Neural cell (in vitro differentiated cells): ENCODE data around the gene KRT16. TPM values are rescaled to one million over a fixed set of nuclear protein-coding genes. Genes with fewer than 3 reads are reported as not detected.

Source experiments
- H2AFZ ChIP-seq: fragments of 200-600, 300-800 bp; sonication (generic), shearing (Covaris generic); 2 replicates; pipeline ENCODE4 v1.6.0; 2014; ENCODE audit warnings: low read depth, mild to moderate bottlenecking, antibody characterized with exemption, low read length, moderate library complexity
- H3F3A ChIP-seq: fragments of 200-600 bp; shearing (Covaris generic); 2 replicates; pipeline ENCODE4 v1.6.1; 2016; ENCODE audit warnings: mild to moderate bottlenecking, moderate library complexity, mixed read lengths, antibody characterized with exemption, low read length; ENCODE audit not compliant: insufficient read depth, poor library complexity, severe bottlenecking
- H3K27ac ChIP-seq: fragments of 200-600, 300-800 bp; sonication (generic), shearing (Covaris generic); 2 replicates; pipeline ENCODE4 v1.5.1; 2014; ENCODE audit warnings: mild to moderate bottlenecking, low read length, moderate library complexity
- H3K27me3 ChIP-seq: fragments of 300-800, 200-600 bp; sonication (generic), shearing (Covaris generic); 2 replicates; pipeline ENCODE4 v1.6.0; 2014; ENCODE audit warnings: mild to moderate bottlenecking, low read depth, low read length, moderate library complexity; ENCODE audit not compliant: insufficient read depth
- H3K36me3 ChIP-seq: fragments of 300-800, 200-600 bp; sonication (generic), shearing (Covaris generic); 2 replicates; pipeline ENCODE4 v1.5.1; 2014; ENCODE audit warnings: mild to moderate bottlenecking, antibody characterized with exemption, low read length, moderate library complexity; ENCODE audit not compliant: insufficient read depth
- H3K4me2 ChIP-seq: fragments of 300-800, 200-600 bp; sonication (generic), shearing (Covaris generic); 2 replicates; pipeline ENCODE4 v1.6.0; 2014; ENCODE audit warnings: mild to moderate bottlenecking, low read length
- H3K4me3 ChIP-seq: fragments of 300-800, 200-600 bp; sonication (generic), shearing (Covaris generic); 2 replicates; pipeline ENCODE4 v1.5.1; 2014; ENCODE audit warnings: mild to moderate bottlenecking, low read length, moderate library complexity
- H3K79me2 ChIP-seq: fragments of 200-600 bp; shearing (Covaris generic); replicated peaks from 2 replicates; pipeline ENCODE4 v1.6.0; 2014; ENCODE audit warnings: mild to moderate bottlenecking, low read length, moderate library complexity; ENCODE audit not compliant: insufficient read depth
- H3K9ac ChIP-seq: fragments of 300-800, 200-600 bp; sonication (generic), shearing (Covaris generic); 2 replicates; pipeline ENCODE4 v1.6.1; 2016; ENCODE audit warnings: mild to moderate bottlenecking, low read length, mixed read lengths
- H3K9me2 ChIP-seq: fragments of 200-600 bp; shearing (Covaris generic); 2 replicates; pipeline ENCODE4 v1.6.1; 2016; ENCODE audit warnings: mild to moderate bottlenecking, low read length, mixed read lengths; ENCODE audit not compliant: insufficient read depth
- H3K9me3 ChIP-seq: fragments of 200-600, 300-800 bp; sonication (generic), shearing (Covaris generic); 2 replicates; pipeline ENCODE4 v1.6.1; 2016; ENCODE audit warnings: mild to moderate bottlenecking, mixed run types, low read length, moderate library complexity, mixed read lengths
- H4K20me1 ChIP-seq: fragments of 200-600 bp; shearing (Covaris generic); 2 replicates; pipeline ENCODE4 v1.6.1; 2016; ENCODE audit warnings: mild to moderate bottlenecking, mixed run types; ENCODE audit not compliant: insufficient read depth
- EP300 ChIP-seq: fragments of 450-650 bp; conservative IDR thresholded peaks from 2 replicates; pipeline ENCODE4 v1.6.1; 2014; ENCODE audit warnings: antibody characterized with exemption, mild to moderate bottlenecking, moderate library complexity; ENCODE audit not compliant: poor library complexity, severe bottlenecking
- EZH2 ChIP-seq: fragments of 200-600, 300-800 bp; shearing (Covaris generic), sonication (generic); IDR thresholded peaks from 2 replicates; pipeline ENCODE4 v1.6.1; 2014; ENCODE audit warnings: antibody characterized with exemption, low read length, borderline replicate concordance, mild to moderate bottlenecking; ENCODE audit not compliant: insufficient read depth, poor library complexity, severe bottlenecking
- MXI1 ChIP-seq: fragments of 450-650 bp; conservative IDR thresholded peaks from 2 replicates; pipeline ENCODE4 v1.6.1; 2014; ENCODE audit warnings: antibody characterized with exemption, mild to moderate bottlenecking; ENCODE audit not compliant: poor library complexity, severe bottlenecking
- POLR2AphosphoS5 ChIP-seq: IDR thresholded peaks from 2 replicates; pipeline ENCODE4 v1.6.1; 2012
- RAD21 ChIP-seq: fragments of 450-650 bp; conservative IDR thresholded peaks from 2 replicates; pipeline ENCODE4 v1.6.1; 2014; ENCODE audit warnings: antibody characterized with exemption, mild to moderate bottlenecking, moderate library complexity
- SMC3 ChIP-seq: fragments of 450-650 bp; conservative IDR thresholded peaks from 2 replicates; pipeline ENCODE4 v1.6.1; 2014; ENCODE audit warnings: antibody characterized with exemption, mild to moderate bottlenecking, moderate library complexity; ENCODE audit not compliant: poor library complexity
- TAF1 ChIP-seq: IDR thresholded peaks from 2 replicates; pipeline ENCODE4 v1.6.1; 2012; ENCODE audit warnings: low read depth
- polyA plus RNA-seq: library from polyadenylated mRNA; depleted of rRNA; stranded (reverse); fragments of >200 nt; gene quantifications from 2 replicates; pipeline ENCODE4 v1.2.3, GENCODE V29; 2014
- TF ChIP-seq, protein P1 (sequence below): IDR thresholded peaks from 2 replicates; pipeline ENCODE4 v1.6.1; 2012; ENCODE audit warnings: borderline replicate concordance
- TF ChIP-seq, protein P2 (sequence below): fragments of 450-650 bp; IDR thresholded peaks from 2 replicates; pipeline ENCODE4 v1.5.1; 2014; ENCODE audit warnings: antibody characterized with exemption, mild to moderate bottlenecking, moderate library complexity; ENCODE audit not compliant: poor library complexity, severe bottlenecking

Gene KRT16
- polyA plus RNA-seq, 1 donor from 2014 or later: not detected

DNA sequence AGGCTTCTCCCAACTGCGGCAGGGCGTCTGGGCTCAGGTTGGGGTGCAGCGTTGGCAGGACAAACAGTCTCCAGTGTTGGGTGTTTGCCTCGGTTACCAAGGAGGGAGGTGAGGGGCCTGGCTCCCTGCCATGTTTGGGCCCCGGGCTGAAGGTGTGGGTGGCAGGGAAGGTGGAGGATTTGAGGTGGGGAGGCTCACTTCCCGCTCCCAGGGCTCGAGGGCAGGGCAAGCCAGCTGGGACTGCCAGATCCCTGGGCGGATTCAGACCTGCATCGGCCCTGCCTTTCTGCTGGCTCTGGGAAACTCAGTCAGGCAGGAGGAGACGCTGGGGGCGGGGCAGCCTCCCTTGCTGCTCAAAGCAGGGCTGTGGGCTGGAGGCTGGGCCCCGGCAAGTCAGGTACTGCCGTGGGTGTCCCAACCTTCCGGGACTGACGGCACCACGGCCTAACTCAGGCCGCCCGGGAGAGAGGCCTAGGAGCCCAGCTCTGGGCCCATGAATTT, 43.1 kb upstream of the KRT16 start:
- Histone ChIP-seq H3K4me2 (no peak overlapping the region), H3K9me3 (no peaks in the 10 kb centered on the region), H4K20me1 (no peaks in the 10 kb centered on the region), H3K9ac (no peak overlapping the region), H2AFZ (no peak overlapping the region), H3F3A (no peaks in the 10 kb centered on the region), H3K27ac (no peak overlapping the region), H3K79me2 (no peaks in the 10 kb centered on the region), H3K9me2 (no peaks in the 10 kb centered on the region), H3K27me3 (no peaks in the 10 kb centered on the region), H3K36me3 (no peaks in the 10 kb centered on the region), H3K4me3 (no peak overlapping the region)
- no peak for TF ChIP-seq EZH2
- TF ChIP-seq, protein P1, sequence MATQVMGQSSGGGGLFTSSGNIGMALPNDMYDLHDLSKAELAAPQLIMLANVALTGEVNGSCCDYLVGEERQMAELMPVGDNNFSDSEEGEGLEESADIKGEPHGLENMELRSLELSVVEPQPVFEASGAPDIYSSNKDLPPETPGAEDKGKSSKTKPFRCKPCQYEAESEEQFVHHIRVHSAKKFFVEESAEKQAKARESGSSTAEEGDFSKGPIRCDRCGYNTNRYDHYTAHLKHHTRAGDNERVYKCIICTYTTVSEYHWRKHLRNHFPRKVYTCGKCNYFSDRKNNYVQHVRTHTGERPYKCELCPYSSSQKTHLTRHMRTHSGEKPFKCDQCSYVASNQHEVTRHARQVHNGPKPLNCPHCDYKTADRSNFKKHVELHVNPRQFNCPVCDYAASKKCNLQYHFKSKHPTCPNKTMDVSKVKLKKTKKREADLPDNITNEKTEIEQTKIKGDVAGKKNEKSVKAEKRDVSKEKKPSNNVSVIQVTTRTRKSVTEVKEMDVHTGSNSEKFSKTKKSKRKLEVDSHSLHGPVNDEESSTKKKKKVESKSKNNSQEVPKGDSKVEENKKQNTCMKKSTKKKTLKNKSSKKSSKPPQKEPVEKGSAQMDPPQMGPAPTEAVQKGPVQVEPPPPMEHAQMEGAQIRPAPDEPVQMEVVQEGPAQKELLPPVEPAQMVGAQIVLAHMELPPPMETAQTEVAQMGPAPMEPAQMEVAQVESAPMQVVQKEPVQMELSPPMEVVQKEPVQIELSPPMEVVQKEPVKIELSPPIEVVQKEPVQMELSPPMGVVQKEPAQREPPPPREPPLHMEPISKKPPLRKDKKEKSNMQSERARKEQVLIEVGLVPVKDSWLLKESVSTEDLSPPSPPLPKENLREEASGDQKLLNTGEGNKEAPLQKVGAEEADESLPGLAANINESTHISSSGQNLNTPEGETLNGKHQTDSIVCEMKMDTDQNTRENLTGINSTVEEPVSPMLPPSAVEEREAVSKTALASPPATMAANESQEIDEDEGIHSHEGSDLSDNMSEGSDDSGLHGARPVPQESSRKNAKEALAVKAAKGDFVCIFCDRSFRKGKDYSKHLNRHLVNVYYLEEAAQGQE: no peak
- TF ChIP-seq SMC3: no peak
- TF ChIP-seq MXI1: no peak
- TF ChIP-seq RAD21: no peak
- no peak for TF ChIP-seq EP300
- TF ChIP-seq, protein P2, sequence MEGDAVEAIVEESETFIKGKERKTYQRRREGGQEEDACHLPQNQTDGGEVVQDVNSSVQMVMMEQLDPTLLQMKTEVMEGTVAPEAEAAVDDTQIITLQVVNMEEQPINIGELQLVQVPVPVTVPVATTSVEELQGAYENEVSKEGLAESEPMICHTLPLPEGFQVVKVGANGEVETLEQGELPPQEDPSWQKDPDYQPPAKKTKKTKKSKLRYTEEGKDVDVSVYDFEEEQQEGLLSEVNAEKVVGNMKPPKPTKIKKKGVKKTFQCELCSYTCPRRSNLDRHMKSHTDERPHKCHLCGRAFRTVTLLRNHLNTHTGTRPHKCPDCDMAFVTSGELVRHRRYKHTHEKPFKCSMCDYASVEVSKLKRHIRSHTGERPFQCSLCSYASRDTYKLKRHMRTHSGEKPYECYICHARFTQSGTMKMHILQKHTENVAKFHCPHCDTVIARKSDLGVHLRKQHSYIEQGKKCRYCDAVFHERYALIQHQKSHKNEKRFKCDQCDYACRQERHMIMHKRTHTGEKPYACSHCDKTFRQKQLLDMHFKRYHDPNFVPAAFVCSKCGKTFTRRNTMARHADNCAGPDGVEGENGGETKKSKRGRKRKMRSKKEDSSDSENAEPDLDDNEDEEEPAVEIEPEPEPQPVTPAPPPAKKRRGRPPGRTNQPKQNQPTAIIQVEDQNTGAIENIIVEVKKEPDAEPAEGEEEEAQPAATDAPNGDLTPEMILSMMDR: no peak
- no peak for TF ChIP-seq TAF1
- no peak for TF ChIP-seq POLR2AphosphoS5

DNA sequence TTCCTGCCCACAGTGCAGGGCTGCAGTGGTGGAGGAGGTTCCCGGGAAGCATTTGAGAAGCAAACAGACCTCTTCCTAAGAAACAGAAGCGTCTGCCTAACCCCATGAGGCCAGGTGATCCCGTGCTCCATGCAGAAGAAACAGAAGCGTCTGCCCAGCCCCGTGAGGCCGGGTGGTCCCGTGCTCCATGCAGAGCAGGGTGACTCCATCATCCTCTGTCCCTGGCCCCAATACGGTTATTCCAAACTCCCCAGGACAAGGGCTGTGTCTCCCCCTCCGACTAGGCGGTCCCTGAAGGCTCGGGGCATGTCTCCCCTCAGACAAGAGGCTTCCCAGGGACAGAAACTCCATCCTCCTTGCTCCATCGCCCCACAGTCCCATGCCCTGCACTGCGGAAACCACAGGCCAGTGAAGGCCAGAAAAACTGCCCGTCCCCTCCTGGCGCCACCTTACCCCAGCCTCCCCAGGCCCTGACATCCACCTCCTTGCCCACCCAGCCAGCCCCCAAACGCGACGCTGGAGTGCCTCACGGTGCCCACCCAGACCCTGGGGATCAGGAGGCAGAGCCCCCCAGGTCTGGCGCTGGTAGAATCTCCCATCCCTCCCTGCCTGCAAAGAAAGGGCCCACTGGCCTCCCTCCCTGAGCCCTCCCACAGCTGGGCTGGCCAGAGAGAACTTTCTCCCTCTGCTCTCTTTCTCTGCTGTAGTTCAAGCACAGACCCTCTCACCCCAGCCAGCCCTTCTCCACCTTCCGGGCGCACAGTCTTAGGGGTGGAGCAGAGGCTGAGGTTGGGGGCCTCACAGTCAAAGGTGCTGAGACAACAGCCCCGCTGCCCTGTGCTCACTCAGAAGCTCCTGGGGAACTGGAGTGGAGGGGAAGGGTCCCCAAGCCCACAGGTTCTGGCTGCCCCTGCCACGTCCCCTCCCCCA, 42.4 kb upstream of the KRT16 start:
- Histone ChIP-seq H3K79me2 (no peaks in the 10 kb centered on the region), H3K9me2 (no peaks in the 10 kb centered on the region), H3K9me3 (no peaks in the 10 kb centered on the region), H3K9ac (no peak overlapping the region), H4K20me1 (no peaks in the 10 kb centered on the region), H3K4me3 (no peak overlapping the region), H2AFZ (no peak overlapping the region), H3K36me3 (no peaks in the 10 kb centered on the region), H3K27ac (no peak overlapping the region), H3K4me2 (no peak overlapping the region), H3K27me3 (no peaks in the 10 kb centered on the region), H3F3A (no peaks in the 10 kb centered on the region)
- TF ChIP-seq EZH2 (no peak), SMC3 (no peak), EP300 (no peak), MXI1 (no peak), RAD21 (no peak), TAF1 (no peak)
- TF ChIP-seq, protein P1: no peak
- TF ChIP-seq, protein P2: no peak
